Dermis lymphatic vessel endothelial cell (primary cell): ENCODE results near the gene EXOC1. TPM values are rescaled to one million over a fixed set of nuclear protein-coding genes. Genes with fewer than 3 reads are reported as not detected.

ENCODE experiments used
- total RNA-seq: library from RNA; depleted of rRNA; stranded (reverse); fragments of >200 nt; gene quantifications from 2 replicates; pipeline ENCODE4 v1.2.1, GENCODE V29; 2014

EXOC1 gene
- 38.4 and 48.4 TPM in 2 replicates for total RNA-seq

DNA sequence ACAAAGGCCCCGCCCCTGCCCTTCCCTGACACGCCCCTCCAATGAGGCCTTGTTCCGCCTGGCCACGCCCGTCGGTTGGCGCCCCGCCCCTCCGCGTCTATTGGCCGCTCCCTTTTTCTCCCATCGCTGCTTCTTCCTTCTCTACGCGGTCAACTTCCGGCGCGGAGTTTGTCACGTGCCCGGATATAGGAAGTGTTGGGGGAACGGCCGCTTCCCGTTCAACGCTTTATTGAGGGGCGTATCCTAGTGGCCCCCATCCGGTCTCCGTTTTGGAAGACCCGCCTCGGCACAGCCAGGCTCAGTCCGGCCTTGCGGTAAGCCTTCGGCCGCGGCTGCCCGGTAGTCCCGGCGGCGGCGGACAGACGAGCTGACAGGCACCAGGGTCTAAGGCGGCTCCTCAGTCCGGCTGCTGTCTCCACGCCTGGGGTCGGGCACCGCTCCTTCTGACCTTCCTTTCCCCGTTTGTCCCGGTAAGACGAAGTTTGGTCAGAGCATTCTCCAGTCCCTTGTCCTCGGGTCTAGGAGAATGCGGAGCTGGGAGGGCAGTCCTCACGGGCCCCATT lies at the start of gene EXOC1:
TSS of gene EXOC1 (plus strand) at position 165 of the 563 bp plus-strand sequence. CDS start 4,676 bp downstream, outside the sequence.

DNA sequence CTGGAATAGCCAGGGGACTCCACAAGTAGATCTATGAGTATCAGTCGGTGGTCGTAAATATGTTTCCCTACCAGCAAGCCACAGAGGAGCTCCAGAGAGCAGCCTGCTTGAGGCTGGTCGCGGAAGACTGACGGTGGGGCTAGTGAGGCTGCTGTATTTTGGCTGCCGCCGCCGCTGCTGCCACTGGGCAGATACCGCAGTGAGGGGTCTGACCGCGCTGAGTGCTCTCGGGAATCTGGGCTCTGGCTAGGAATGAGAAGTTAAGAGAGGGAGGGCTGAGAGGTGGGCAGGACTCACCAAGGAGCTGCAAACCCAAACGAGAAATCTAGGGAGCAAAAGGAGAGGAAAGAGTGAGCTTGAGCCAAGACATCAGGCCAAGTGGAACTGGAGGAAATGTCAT lies 33.8 kb upstream of the EXOC1 start, which contains the start of gene EXOC1L:
TSS of gene EXOC1L (plus strand) at position 157 of the 400 bp plus-strand sequence. CDS start at position 394, 237 bp downstream.

GRCh38 chr4:55948726-55949481 lies 95.5 kb downstream of the EXOC1 start, which contains the start of gene CEP135:
Gene CEP135 (plus strand): TSS chr4:55948945. CDS start chr4:55952131, 3,186 bp downstream.

Other genes with a start within 250 kb of the EXOC1 start
- 0.17 TPM in 1 of 2 replicates, not detected in the other for gene NMU, start 217.3 kb upstream of the EXOC1 start, total RNA-seq
- not detected in 2 replicates for gene EXOC1L, start 33.9 kb upstream of the EXOC1 start, total RNA-seq
- gene CEP135, start 95.3 kb downstream of the EXOC1 start, total RNA-seq: 6.5 and 6.6 TPM in 2 replicates